OCI-LY3 (cell line): ENCODE results near the gene PALMD.

Source experiments
- H2AFZ ChIP-seq: fragments of 200-600, 300-600 bp; shearing (Covaris generic); 2 replicates; pipeline ENCODE4 v1.6.0; 2014; ENCODE audit warnings: antibody characterized with exemption, low read depth, low read length
- H3K27ac ChIP-seq: fragments of 200-600, 300-600 bp; sonication (generic); 2 replicates; pipeline ENCODE4 v1.5.1; 2014; ENCODE audit warnings: mild to moderate bottlenecking, low read length, moderate library complexity, mixed read lengths
- H3K27me3 ChIP-seq: fragments of 200-600, 300-600 bp; sonication (generic); 2 replicates; pipeline ENCODE4 v1.6.1; 2014; ENCODE audit warnings: low read depth, low read length, mixed read lengths
- H3K36me3 ChIP-seq: fragments of 200-600, 300-600 bp; sonication (generic); replicated peaks from 2 replicates; pipeline ENCODE3; 2014; ENCODE audit warnings: low read depth, low read length, mixed read lengths
- H3K4me1 ChIP-seq: fragments of 300-600, 200-600 bp; sonication (generic); 2 replicates; pipeline ENCODE4 v1.6.1; 2014; ENCODE audit warnings: low read length, mixed read lengths
- H3K4me2 ChIP-seq: fragments of 200-600, 300-600 bp; sonication (generic); 2 replicates; pipeline ENCODE4 v1.6.1; 2014; ENCODE audit warnings: low read length, mixed read lengths
- H3K4me3 ChIP-seq: fragments of 300-600, 200-600 bp; sonication (generic); 2 replicates; pipeline ENCODE4 v1.5.1; 2014; ENCODE audit warnings: antibody characterized with exemption, mild to moderate bottlenecking, low read length, moderate library complexity
- H3K79me2 ChIP-seq: fragments of 300-600, 200-600 bp; shearing (Covaris generic); 2 replicates; pipeline ENCODE4 v1.6.1; 2014; ENCODE audit warnings: mild to moderate bottlenecking, low read length, mixed read lengths
- H3K9ac ChIP-seq: fragments of 300-600, 200-600 bp; shearing (Covaris generic); 2 replicates; pipeline ENCODE4 v1.6.0; 2014; ENCODE audit warnings: mild to moderate bottlenecking, low read length, moderate library complexity
- H3K9me3 ChIP-seq: fragments of 200-600, 300-600 bp; shearing (Covaris generic); 2 replicates; pipeline ENCODE4 v1.6.1; 2014; ENCODE audit warnings: low read length, mixed read lengths; ENCODE audit not compliant: insufficient read depth
- H4K20me1 ChIP-seq: fragments of 200-600, 300-600 bp; sonication (generic); 2 replicates; pipeline ENCODE4 v1.6.1; 2016; ENCODE audit warnings: low read length, mixed read lengths; ENCODE audit not compliant: insufficient read depth
- EZH2phosphoT487 ChIP-seq: fragments of 200-600 bp; shearing (Covaris generic); IDR thresholded peaks from 2 replicates; pipeline ENCODE4 v1.6.1; 2018; ENCODE audit warnings: antibody characterized with exemption, mixed run types, low read depth
- TF ChIP-seq, protein P1 (sequence below): fragments of 200-600, 300-600 bp; sonication (generic); IDR thresholded peaks from 2 replicates; pipeline ENCODE4 v1.5.1; 2014; ENCODE audit warnings: antibody characterized with exemption, low read length, low read depth

Gene PALMD

GRCh38 chr1:99676876-99677275 is 31.0 kb downstream of the PALMD start:
- H3K27ac ChIP-seq = no peak overlapping the region
- no peak overlapping the region for H3K9ac ChIP-seq
- H3K27me3 ChIP-seq = peaks cover 13% of the 10 kb centered on the region
- H3K9me3 ChIP-seq = no peaks in the 10 kb centered on the region
- no peak overlapping the region for H2AFZ ChIP-seq
- no peak overlapping the region for H3K4me3 ChIP-seq
- H3K4me2 ChIP-seq = no peak overlapping the region
- no peaks in the 10 kb centered on the region for H3K36me3 ChIP-seq
- TF ChIP-seq, protein P1, sequence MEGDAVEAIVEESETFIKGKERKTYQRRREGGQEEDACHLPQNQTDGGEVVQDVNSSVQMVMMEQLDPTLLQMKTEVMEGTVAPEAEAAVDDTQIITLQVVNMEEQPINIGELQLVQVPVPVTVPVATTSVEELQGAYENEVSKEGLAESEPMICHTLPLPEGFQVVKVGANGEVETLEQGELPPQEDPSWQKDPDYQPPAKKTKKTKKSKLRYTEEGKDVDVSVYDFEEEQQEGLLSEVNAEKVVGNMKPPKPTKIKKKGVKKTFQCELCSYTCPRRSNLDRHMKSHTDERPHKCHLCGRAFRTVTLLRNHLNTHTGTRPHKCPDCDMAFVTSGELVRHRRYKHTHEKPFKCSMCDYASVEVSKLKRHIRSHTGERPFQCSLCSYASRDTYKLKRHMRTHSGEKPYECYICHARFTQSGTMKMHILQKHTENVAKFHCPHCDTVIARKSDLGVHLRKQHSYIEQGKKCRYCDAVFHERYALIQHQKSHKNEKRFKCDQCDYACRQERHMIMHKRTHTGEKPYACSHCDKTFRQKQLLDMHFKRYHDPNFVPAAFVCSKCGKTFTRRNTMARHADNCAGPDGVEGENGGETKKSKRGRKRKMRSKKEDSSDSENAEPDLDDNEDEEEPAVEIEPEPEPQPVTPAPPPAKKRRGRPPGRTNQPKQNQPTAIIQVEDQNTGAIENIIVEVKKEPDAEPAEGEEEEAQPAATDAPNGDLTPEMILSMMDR = no peak
- TF ChIP-seq EZH2phosphoT487 = no peak
- no peaks in the 10 kb centered on the region for H3K4me1 ChIP-seq
- no peaks in the 10 kb centered on the region for H3K79me2 ChIP-seq
- no peaks in the 10 kb centered on the region for H4K20me1 ChIP-seq

DNA sequence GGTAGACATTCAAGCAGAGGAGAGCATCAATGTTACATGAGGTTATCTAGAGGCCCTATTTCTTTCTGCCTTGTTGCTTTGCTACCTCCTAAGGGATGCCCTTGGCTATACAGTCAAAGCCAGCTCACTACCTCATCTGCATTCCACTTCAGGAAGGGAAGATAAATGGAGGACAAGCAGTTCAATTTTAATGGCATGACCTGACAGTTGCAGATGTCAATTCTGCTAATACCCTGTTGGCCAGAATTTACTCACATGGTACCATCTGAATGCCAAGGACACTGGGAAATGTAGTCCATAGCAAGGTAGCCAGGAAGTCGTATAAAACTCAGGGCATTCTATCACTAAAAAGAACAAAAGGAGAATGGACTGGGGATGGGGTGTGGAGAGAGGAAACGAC is 31.5 kb downstream of the PALMD start:
- Histone ChIP-seq H4K20me1 (no peaks in the 10 kb centered on the region), H3K79me2 (no peaks in the 10 kb centered on the region), H3K4me2 (no peak overlapping the region), H3K27ac (no peak overlapping the region), H3K9me3 (no peaks in the 10 kb centered on the region), H3K9ac (no peak overlapping the region), H3K27me3 (peaks cover 7% of the 10 kb centered on the region), H3K36me3 (no peaks in the 10 kb centered on the region), H3K4me3 (no peak overlapping the region), H2AFZ (no peak overlapping the region), H3K4me1 (no peaks in the 10 kb centered on the region)
- TF ChIP-seq EZH2phosphoT487 = no peak

DNA sequence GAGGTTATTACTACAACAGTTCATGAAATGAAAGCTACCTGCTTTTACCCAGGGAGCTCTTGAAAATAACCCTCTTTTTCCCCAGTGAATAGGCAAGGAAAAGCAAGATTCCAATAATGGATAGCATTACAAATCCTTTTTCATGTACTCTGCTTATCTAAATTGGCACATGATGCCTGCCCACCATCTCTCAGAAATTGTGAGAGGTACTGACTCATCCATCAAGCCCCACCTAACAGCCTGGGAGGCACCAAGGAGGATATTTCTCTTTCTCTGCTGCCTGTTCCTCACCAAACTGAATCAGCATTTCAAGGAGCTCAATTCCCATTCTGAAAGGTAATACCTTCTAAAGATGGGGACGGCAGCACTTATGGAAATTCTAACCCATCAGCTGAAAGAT is 34.4 kb downstream of the PALMD start:
- no peaks in the 10 kb centered on the region for H3K36me3 ChIP-seq
- no peak overlapping the region for H3K27ac ChIP-seq
- H4K20me1 ChIP-seq = no peaks in the 10 kb centered on the region
- no peaks in the 10 kb centered on the region for H3K9me3 ChIP-seq
- H3K79me2 ChIP-seq = no peaks in the 10 kb centered on the region
- no peaks in the 10 kb centered on the region for H3K27me3 ChIP-seq
- no peak overlapping the region for H3K4me3 ChIP-seq
- no peak overlapping the region for H2AFZ ChIP-seq
- no peaks in the 10 kb centered on the region for H3K4me1 ChIP-seq
- no peak overlapping the region for H3K9ac ChIP-seq
- H3K4me2 ChIP-seq = no peak overlapping the region
- TF ChIP-seq, protein P1 = no peak
- TF ChIP-seq EZH2phosphoT487 = no peak

DNA sequence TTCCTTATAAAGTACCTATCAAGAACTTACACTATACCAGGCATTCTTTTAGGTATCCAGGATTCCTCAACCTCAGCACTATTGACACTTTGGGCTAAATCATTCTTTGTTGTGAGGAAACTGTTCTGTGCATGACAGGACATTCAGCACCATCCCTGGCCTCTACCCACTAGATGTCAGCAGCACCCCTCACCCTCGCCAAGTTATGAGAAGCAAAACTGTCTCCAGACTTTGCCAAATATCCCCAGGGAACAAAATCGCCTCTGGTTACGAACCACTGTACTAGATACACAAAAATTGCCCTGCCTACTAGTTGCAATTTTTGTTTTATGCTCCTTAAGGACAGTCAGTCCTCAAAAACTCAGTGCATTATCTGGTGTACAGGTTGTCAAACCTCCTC is 35.7 kb downstream of the PALMD start:
- H3K4me1 ChIP-seq = no peaks in the 10 kb centered on the region
- no peaks in the 10 kb centered on the region for H3K27me3 ChIP-seq
- no peak overlapping the region for H3K9ac ChIP-seq
- H3K9me3 ChIP-seq = no peaks in the 10 kb centered on the region
- H3K4me3 ChIP-seq = no peak overlapping the region
- H3K4me2 ChIP-seq = no peak overlapping the region
- no peaks in the 10 kb centered on the region for H4K20me1 ChIP-seq
- no peaks in the 10 kb centered on the region for H3K79me2 ChIP-seq
- no peak for TF ChIP-seq EZH2phosphoT487
- TF ChIP-seq, protein P1 = no peak; the same call in 1 of the 2 replicates
- no peak overlapping the region for H2AFZ ChIP-seq
- no peak overlapping the region for H3K27ac ChIP-seq
- no peaks in the 10 kb centered on the region for H3K36me3 ChIP-seq

DNA sequence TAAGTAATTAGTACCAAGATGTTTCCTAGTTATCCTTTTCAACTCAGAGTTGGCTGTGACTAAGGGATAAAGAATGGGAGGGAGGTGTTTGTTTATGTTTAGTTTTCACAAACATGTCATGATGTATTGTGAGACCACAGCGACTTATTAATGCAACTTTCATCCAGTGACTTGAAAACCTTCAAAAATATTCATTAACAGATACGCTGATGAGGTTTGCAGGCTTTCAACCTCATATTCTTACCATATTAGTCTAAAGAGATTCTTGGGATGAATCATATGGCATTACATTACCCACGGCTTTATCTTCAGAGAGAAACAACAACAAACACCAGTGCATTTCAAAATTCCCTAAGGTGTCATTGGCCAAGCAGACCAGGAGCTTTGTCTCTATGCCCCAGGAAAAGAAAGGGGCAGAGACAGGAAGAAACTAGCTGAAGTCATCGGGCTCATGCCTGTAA is 36.4 kb downstream of the PALMD start:
- no peaks in the 10 kb centered on the region for H3K79me2 ChIP-seq
- H2AFZ ChIP-seq = no peak overlapping the region
- TF ChIP-seq EZH2phosphoT487 = no peak
- TF ChIP-seq, protein P1 = no peak
- no peak overlapping the region for H3K4me2 ChIP-seq
- H3K27ac ChIP-seq = no peak overlapping the region
- H4K20me1 ChIP-seq = no peaks in the 10 kb centered on the region
- no peaks in the 10 kb centered on the region for H3K36me3 ChIP-seq
- no peaks in the 10 kb centered on the region for H3K9me3 ChIP-seq
- H3K27me3 ChIP-seq = no peaks in the 10 kb centered on the region
- no peak overlapping the region for H3K9ac ChIP-seq
- H3K4me1 ChIP-seq = no peaks in the 10 kb centered on the region
- no peak overlapping the region for H3K4me3 ChIP-seq
